Activated naive CD8-positive, alpha-beta T cell (primary cell): ENCODE measurements around the gene CAPN12.

Experiments
- H3K27ac Mint-ChIP-seq: one replicate; pipeline ENCODE4 v1.8.0; 2021; ENCODE audit warnings: mixed read lengths
- H3K27me3 Mint-ChIP-seq: one replicate; pipeline ENCODE4 v1.8.0; 2021; ENCODE audit warnings: mixed read lengths
- H3K36me3 Mint-ChIP-seq: one replicate; pipeline ENCODE4 v1.8.0; 2021; ENCODE audit warnings: mixed read lengths
- H3K4me1 Mint-ChIP-seq: one replicate; pipeline ENCODE4 v1.8.0; 2021; ENCODE audit warnings: low read depth, mixed read lengths
- H3K4me3 Mint-ChIP-seq: one replicate; pipeline ENCODE4 v1.8.0; 2021; ENCODE audit warnings: mild to moderate bottlenecking, mixed read lengths
- H3K9me3 Mint-ChIP-seq: one replicate; pipeline ENCODE4 v1.8.0; 2021; ENCODE audit warnings: low read depth, mixed read lengths

Gene CAPN12

GRCh38 chr19:38693380-38694223, 50.7 kb downstream of the CAPN12 start:
- Mint-ChIP-seq H3K27me3 (no peaks in the 10 kb centered on the region), H3K4me3 (peak overlapping the region; percentile 4), H3K27ac (no peak overlapping the region), H3K9me3 (no peaks in the 10 kb centered on the region), H3K36me3 (peaks cover 7% of the 10 kb centered on the region), H3K4me1 (peaks cover 37% of the 10 kb centered on the region)

DNA sequence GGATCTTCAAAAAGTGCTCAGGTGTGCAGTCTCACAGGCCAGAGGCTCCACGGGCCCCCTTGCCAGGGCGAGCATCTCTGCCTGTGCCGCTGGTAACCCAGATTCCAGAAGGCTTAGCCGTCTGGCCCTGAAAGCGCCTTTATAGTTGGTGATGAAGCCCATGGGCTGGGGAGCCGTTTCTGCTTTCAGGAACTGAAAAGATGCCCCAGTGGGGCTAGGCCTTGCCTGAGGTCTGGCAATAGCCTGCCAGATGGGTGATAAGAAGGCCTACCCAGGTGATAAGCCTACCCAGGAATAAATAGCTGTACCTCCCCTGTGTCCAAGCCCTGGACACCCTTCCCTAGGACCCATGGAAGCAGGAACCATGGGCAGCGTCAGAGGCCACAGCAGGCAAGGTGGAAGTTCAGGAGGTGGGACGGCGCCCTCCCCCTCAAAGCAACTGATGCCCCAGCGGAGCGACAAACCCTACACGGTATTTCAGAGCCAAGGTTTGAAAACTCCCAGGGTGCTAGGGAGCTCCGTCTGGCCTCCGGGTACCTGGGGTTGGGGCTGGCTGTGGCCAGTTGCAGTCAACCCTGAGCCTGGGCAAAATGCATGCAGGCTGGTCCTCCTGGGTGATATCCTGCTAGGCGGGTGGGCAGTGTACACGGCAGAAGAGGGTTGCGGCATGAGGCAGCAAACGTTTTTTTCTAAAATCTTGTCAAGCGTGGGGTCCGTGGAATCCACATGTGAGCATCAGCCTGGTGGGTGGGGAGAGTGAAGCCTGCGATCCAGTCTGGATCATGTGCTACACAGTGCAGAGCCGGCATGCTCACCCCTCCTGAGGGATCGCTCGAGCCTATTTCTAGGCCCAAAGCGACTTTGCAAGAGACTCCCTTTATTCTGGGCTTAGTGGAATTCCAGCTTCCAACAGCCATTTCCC, 51.6 kb downstream of the CAPN12 start:
- Mint-ChIP-seq H3K4me1 (peaks cover 36% of the 10 kb centered on the region), H3K27ac (no peak overlapping the region), H3K4me3 (no peak overlapping the region), H3K9me3 (no peaks in the 10 kb centered on the region), H3K27me3 (no peaks in the 10 kb centered on the region), H3K36me3 (peaks cover 7% of the 10 kb centered on the region)

- H3K27ac Mint-ChIP-seq, result no peak overlapping the region
- no peaks in the 10 kb centered on the region for H3K9me3 Mint-ChIP-seq
- peaks cover 6% of the 10 kb centered on the region for H3K36me3 Mint-ChIP-seq
- no peaks in the 10 kb centered on the region for H3K27me3 Mint-ChIP-seq
- peaks cover 41% of the 10 kb centered on the region for H3K4me1 Mint-ChIP-seq
- H3K4me3 Mint-ChIP-seq, result no peak overlapping the region
Observed at GRCh38 chr19:38691938-38692457, 52.3 kb downstream of the CAPN12 start.

GRCh38 chr19:38690832-38691231, 53.4 kb downstream of the CAPN12 start:
- H3K36me3 Mint-ChIP-seq, result peaks cover 4% of the 10 kb centered on the region
- no peaks in the 10 kb centered on the region for H3K27me3 Mint-ChIP-seq
- no peak overlapping the region for H3K27ac Mint-ChIP-seq
- no peaks in the 10 kb centered on the region for H3K9me3 Mint-ChIP-seq
- H3K4me1 Mint-ChIP-seq, result peaks cover 50% of the 10 kb centered on the region
- no peak overlapping the region for H3K4me3 Mint-ChIP-seq

DNA sequence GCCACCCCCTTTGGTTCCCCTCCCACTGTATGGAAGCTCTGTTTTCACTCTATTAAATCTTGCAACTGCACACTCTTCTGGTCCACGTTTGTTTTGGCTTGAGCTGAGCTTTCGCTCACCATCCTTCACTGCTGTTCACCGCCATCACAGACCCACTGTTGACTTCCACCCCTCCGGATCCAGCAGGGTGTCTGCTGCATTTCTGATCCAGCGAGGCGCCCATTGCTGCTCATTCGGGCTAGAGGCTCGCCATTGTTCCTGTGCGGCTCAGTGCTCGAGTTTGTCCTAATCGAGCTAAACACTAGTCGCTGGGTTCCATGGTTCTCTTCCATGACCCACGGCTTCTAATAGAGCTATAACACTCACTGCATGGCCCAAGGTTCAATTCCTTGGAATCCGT, 54.1 kb downstream of the CAPN12 start:
- Mint-ChIP-seq H3K36me3 (peaks cover 4% of the 10 kb centered on the region), H3K27me3 (no peaks in the 10 kb centered on the region), H3K9me3 (no peaks in the 10 kb centered on the region), H3K27ac (no peak overlapping the region), H3K4me1 (peaks cover 50% of the 10 kb centered on the region), H3K4me3 (no peak overlapping the region)

DNA sequence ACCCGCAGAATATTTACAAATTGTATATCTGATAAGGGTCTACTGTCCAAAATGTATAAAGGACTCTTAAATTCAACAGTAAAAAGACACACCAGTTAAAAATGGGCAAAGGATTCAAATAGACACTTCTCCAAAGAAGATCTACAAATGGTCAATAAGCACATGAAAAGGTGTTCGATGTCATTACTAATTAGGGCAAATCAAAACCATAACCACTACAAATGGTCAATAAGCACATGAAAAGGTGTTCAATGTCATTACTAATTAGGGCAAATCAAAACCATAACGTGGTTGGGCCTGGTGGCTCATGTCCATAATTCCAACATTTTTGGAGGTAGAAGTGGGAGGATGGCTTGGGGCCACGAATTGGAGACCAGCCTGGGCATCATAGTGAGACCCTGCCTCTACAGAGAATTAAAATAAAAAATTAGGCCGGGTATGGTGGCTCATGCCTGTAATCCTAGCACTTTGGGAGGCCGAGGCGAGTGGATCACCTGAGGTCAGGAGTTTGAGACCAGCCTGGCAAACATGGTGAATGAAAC, 56.4 kb downstream of the CAPN12 start:
- H3K9me3 Mint-ChIP-seq, result no peaks in the 10 kb centered on the region
- H3K4me3 Mint-ChIP-seq, result no peak overlapping the region
- H3K4me1 Mint-ChIP-seq, result peaks cover 48% of the 10 kb centered on the region
- H3K27ac Mint-ChIP-seq, result no peak overlapping the region
- H3K27me3 Mint-ChIP-seq, result no peaks in the 10 kb centered on the region
- peaks cover 5% of the 10 kb centered on the region for H3K36me3 Mint-ChIP-seq

GRCh38 chr19:38686530-38686888, 57.8 kb downstream of the CAPN12 start:
- Mint-ChIP-seq H3K4me1 (peaks cover 44% of the 10 kb centered on the region), H3K9me3 (no peaks in the 10 kb centered on the region), H3K27ac (no peak overlapping the region), H3K4me3 (no peak overlapping the region), H3K27me3 (no peaks in the 10 kb centered on the region), H3K36me3 (peaks cover 8% of the 10 kb centered on the region)

GRCh38 chr19:38685666-38686529, 58.4 kb downstream of the CAPN12 start:
- H3K27ac Mint-ChIP-seq, result no peak overlapping the region

DNA sequence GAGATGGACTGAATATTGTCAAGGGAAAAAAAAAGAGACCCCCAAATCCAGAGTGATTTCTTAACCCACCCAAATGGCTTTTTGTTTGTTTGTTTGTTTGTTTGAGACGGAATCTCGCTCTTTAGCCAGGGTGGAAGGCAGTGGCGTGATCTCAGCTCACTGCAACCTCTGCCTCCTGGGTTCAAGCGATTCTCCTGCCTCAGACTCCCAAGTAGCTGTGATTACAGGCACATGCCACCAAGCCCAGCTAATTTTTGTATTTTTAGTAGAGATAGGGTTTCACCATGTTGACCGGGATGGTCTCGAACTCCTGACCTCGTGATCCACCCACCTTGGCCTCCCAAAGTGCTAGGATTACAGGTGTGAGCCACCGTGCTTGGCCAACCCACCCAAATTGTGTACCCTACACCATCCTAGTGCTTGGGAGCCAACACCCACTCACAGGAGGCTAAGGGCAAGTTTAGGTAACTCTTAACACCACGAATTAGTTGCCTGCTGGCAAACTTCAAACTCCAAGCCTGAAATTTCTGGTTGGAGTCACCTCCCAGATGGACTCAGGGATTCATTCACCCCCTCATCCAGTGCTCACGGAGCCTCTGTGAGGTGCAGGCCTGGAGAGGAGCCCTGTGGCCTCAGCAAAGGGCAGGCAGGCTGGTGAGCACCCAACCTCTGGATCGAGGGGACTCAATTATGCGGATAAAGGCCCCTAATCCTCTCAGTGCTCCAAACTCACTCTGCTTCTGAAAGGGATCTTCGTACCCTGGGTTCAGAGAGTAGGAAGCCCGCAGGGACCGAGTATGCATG, 59.2 kb downstream of the CAPN12 start:
- no peak overlapping the region for H3K4me3 Mint-ChIP-seq
- no peaks in the 10 kb centered on the region for H3K9me3 Mint-ChIP-seq
- H3K27me3 Mint-ChIP-seq, result no peaks in the 10 kb centered on the region
- H3K4me1 Mint-ChIP-seq, result peaks cover 54% of the 10 kb centered on the region
- peaks cover 10% of the 10 kb centered on the region for H3K36me3 Mint-ChIP-seq
- H3K27ac Mint-ChIP-seq, result no peak overlapping the region

More at GRCh38 chr19:38685666-38686529, 58.4 kb downstream of the CAPN12 start:
- Mint-ChIP-seq H3K4me3 (no peak overlapping the region), H3K4me1 (peaks cover 49% of the 10 kb centered on the region), H3K36me3 (peaks cover 10% of the 10 kb centered on the region), H3K9me3 (no peaks in the 10 kb centered on the region), H3K27me3 (no peaks in the 10 kb centered on the region)

GRCh38 chr19:38684078-38684861, 60.0 kb downstream of the CAPN12 start:
- H3K36me3 Mint-ChIP-seq, result peaks cover 10% of the 10 kb centered on the region
- H3K4me3 Mint-ChIP-seq, result no peak overlapping the region
- no peaks in the 10 kb centered on the region for H3K27me3 Mint-ChIP-seq
- no peaks in the 10 kb centered on the region for H3K9me3 Mint-ChIP-seq
- peaks cover 58% of the 10 kb centered on the region for H3K4me1 Mint-ChIP-seq
- H3K27ac Mint-ChIP-seq, result no peak overlapping the region

GRCh38 chr19:38683393-38684077, 60.7 kb downstream of the CAPN12 start:
- Mint-ChIP-seq H3K9me3 (no peaks in the 10 kb centered on the region), H3K4me1 (peaks cover 61% of the 10 kb centered on the region), H3K4me3 (no peak overlapping the region), H3K36me3 (peaks cover 10% of the 10 kb centered on the region), H3K27me3 (no peaks in the 10 kb centered on the region), H3K27ac (no peak overlapping the region)

- H3K27ac Mint-ChIP-seq, result no peak overlapping the region
- H3K9me3 Mint-ChIP-seq, result no peaks in the 10 kb centered on the region
- peaks cover 61% of the 10 kb centered on the region for H3K4me1 Mint-ChIP-seq
- no peaks in the 10 kb centered on the region for H3K27me3 Mint-ChIP-seq
- H3K36me3 Mint-ChIP-seq, result peaks cover 13% of the 10 kb centered on the region
- H3K4me3 Mint-ChIP-seq, result no peak overlapping the region
Observed at GRCh38 chr19:38682872-38683392, 61.3 kb downstream of the CAPN12 start.
